GM18870 (cell line): Measurements from ENCODE around the gene DPY19L2.
"Not testable (repeated sequence)": the region's sequence is repeated elsewhere in the genome, so short reads cannot be mapped to it uniquely, and the experiment has no call there.

Experiments used
- ATAC-seq: cut with Tn5 transposase; IDR thresholded peaks from one replicate; pipeline ENCODE4 v1.9.1; 2021; ENCODE audit warnings: moderate library complexity; ENCODE audit not compliant: unreplicated experiment

DPY19L2 gene

GRCh38 chr12:63663005-63663404, 5.3 kb downstream of the DPY19L2 start:
- not testable (repeated sequence) for ATAC-seq

- ATAC-seq: not testable (repeated sequence)
Measured at GRCh38 chr12:63658501-63658900, 9.8 kb downstream of the DPY19L2 start.

GRCh38 chr12:63656407-63656806, 11.9 kb downstream of the DPY19L2 start:
- not testable (repeated sequence) for ATAC-seq

DNA sequence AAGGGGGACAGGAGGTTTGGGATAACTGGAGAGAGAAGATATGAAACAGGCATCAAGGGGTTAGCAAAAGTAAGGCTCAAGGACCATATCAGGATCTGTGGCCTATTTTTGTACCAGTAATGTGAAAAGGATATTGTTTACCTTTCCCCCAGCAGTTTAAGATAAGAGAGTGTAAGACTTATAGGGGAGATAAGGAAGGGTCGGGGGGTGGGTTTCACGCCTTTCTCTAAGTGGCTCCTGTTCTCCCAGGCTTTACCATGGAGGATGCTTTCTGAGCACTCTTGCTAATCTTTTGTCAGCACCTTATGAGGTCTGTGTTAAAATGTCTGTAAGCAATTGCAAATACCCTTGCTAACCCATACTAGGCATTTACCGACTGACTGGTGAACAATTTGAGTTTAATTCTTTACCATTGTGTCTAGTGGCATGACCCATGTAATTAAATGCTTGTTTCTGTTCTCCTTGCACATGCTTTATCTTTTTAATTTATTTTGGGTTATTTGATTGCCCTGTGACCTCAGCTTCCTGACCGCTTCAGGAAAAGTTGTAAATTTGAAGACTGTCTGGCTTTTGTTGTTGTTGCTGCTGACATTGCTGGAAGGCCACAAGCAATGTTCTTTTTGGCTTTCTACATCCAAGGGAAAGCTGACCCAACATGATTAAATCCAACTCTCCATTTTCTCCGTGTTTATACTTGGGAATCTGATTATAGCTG, 12.6 kb downstream of the DPY19L2 start:
- not testable (repeated sequence) for ATAC-seq

GRCh38 chr12:63654481-63654880, 13.8 kb downstream of the DPY19L2 start:
- not testable (repeated sequence) for ATAC-seq

- ATAC-seq: not testable (repeated sequence)
Measured at GRCh38 chr12:63649517-63649916, 18.8 kb downstream of the DPY19L2 start.

DNA sequence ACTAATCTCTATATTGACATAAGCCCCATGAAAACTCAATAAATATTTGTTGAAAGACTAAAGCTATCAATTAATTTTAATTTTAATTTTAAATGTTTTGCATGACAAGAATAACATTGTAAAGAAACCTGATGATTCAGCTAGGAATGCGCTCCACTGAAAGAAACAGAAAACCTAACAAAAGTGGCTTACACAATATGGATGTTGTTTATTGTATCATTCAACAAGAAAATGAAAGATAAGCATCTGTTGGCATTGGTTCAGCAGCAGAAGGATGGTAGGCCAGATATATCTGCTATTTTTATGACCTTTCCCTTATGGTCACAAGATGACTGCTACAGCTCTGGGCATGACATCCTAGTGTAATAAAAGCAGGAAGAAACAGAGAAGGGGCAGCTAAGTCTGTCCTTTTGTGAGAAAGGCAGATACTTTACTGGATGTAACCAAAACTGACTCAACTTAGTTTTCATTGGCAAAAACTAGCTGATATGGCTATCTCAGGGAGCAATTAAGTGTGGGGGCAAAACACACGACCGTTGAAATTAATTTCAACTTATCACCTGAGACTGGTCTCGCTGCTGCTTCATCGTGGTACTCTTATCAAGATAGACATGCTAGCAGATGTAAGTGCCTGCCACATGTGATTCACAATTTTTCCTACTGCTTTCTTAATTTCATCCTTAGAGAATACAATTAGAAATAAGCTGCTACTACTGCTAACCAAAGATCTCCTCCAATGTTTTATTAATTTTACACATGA, 24.7 kb downstream of the DPY19L2 start:
- ATAC-seq: not testable (repeated sequence)

DNA sequence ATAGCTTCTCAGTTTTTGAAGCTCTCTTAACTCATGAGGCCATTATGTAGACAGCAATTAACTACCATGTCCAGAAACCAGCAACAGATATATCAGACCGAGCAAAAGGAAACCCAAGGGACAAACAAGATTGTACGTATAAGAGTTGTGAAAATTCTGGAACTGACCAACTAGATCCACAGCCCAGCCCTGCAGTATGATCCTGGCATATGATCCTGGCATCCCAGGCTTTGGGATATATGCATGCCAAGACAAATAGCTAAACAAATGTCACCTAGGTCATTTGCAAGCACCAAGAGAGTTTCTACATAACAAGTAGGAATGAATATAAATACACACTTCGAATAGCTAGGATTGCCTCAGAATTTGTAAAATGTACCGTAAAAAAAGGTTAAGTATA, 44.0 kb downstream of the DPY19L2 start:
- not testable (repeated sequence) for ATAC-seq

DNA sequence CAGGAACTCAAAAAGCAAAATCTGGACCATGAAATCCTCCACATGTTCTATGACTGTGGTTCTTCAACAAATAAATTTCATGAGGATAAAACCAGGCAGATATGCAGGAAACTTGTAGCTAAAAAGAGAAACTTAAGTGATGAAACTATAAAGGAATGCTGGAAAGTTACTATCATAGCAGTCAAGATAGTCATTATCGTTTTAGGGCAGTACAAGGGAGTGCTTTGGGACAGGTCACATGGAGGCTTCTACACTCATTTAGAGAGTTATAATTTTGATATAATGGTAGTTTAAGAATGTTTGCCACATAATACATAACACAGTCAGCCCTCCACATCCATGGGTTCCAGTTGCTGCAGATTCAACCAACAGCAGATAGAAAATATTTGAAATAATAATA, 52.7 kb downstream of the DPY19L2 start:
- ATAC-seq: not testable (repeated sequence)

GRCh38 chr12:63611285-63611684, 57.0 kb downstream of the DPY19L2 start:
- not testable (repeated sequence) for ATAC-seq

GRCh38 chr12:63609281-63609680, 59.0 kb downstream of the DPY19L2 start:
- ATAC-seq: not testable (repeated sequence)

DNA sequence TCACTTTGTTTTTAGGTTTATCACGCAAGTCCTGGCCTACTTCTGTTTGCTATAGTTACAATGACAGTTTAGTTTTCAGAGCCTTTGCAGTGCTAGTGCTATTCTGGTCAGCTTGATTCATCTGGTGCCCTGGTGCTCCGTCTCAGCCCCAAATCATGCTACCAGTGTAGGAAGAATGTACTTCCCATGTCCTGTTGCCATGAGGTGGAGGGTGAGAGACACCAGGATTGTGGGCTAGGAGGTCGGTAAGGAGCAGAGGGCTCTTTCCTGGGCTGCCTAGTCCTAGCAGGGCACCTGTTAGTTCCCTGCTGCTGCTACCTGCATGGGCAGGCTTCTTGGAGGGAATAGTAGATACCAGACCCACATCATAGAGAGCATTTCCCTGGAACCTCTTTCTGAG, 63.3 kb downstream of the DPY19L2 start:
- ATAC-seq: not testable (repeated sequence)

- ATAC-seq: not testable (repeated sequence)
Measured at GRCh38 chr12:63594828-63595227, 73.5 kb downstream of the DPY19L2 start.

- not testable (repeated sequence) for ATAC-seq
Measured at GRCh38 chr12:63584426-63584825, 83.9 kb downstream of the DPY19L2 start.

DNA sequence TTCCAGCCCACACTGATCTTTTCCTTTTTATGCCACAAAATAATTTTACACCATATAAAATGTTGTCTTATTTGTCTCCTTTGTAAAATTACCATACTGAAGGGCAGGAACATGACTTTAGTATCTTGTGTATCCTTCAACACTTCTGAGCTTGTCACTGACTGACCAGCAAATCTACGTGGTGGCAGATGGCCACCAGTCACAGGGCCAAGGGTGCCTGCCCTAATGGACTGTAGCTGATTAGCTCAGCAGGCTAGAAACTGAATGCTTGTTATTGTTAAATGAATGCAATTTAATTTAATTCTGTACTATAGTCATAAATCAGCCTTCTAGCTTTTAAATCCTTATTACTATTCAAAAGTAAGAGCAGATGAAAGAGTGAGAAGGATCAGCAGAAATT, 85.0 kb downstream of the DPY19L2 start:
- not testable (repeated sequence) for ATAC-seq

DNA sequence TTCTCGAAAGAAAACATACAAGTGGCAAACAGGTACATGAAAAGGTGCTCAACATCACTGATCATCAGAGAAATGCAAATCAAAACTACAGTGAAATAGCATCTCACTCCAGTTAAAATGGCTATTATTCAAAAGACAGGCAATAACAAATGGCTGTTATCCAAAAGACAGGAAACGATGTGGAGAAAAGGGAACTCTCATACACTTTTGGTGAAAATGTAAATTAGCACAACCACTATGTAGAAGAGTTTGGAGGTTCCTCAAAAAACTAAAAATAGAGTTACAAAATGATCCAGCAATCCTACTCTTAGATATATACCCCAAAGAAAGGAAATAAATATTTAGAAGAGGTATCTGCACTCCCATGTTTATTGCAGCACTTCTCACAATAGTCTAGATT, 90.7 kb downstream of the DPY19L2 start:
- not testable (repeated sequence) for ATAC-seq

GRCh38 chr12:63572038-63572437, 96.3 kb downstream of the DPY19L2 start:
- ATAC-seq: not testable (repeated sequence)

- not testable (repeated sequence) for ATAC-seq
Measured at GRCh38 chr12:63558445-63558844, 109.8 kb downstream of the DPY19L2 start.

- ATAC-seq: not testable (repeated sequence)
Measured at GRCh38 chr12:63551397-63551796, 116.9 kb downstream of the DPY19L2 start.

DNA sequence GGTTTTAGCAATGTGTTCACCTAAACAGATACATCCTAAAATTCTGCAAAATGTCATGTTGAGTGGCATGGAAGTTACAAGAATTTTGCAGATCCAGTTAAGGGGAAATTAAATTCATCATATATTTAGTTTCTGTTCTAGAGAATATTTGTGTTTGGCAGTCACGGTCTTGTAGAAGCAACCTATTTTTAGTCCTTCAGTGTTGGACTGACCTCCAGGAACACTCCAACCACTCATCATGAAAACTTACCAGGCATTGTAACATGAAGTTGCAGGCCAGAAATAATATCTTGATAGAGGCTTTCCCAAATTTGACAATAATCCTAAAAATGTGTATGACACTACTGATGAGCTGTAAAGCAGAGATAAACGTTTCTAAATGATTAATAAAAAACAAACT, 119.3 kb downstream of the DPY19L2 start:
- not testable (repeated sequence) for ATAC-seq

DNA sequence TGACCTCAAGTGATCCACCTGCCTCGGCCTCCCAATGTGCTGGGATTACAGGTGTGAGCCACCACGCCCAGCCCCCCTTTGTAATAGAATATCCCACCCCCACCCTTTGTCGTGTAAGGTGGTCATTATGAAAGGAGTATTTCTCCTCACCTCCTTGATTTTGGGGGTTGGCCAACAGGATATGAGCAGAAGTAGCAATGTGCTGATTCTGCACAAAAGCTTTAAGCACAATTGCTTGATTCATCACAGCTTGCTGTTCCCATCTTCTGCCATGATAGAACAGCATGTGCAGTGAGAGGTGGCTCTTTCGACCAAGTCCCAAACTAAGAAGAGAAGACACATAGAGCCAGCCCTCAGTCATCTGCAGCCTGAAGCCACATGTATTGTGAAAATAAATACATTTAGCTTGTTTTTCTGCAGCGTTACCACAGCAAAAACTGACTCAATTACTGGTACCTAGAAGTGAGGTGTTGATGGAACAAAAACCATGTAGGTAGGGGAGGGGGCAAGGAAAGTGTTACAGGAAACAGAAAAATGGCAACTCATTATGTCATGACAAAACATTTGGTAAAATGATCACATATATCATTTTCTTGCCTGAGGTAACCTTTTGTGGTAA, 122.9 kb downstream of the DPY19L2 start:
- not testable (repeated sequence) for ATAC-seq

GRCh38 chr12:63538656-63539055, 129.6 kb downstream of the DPY19L2 start:
- ATAC-seq: not testable (repeated sequence)
